HG03108 (cell line): Measurements from ENCODE around the gene SORD.
A peak's percentile ranks its signal among the peaks of the same experiment; 100 is the strongest.
"Not testable (repeated sequence)": the region's sequence is repeated elsewhere in the genome, so short reads cannot be mapped to it uniquely, and the experiment has no call there.

Experiments
- ATAC-seq: cut with Tn5 transposase; IDR thresholded peaks from one replicate; pipeline ENCODE4 v1.9.1; 2021; ENCODE audit warnings: moderate library complexity; ENCODE audit not compliant: unreplicated experiment

SORD gene

DNA sequence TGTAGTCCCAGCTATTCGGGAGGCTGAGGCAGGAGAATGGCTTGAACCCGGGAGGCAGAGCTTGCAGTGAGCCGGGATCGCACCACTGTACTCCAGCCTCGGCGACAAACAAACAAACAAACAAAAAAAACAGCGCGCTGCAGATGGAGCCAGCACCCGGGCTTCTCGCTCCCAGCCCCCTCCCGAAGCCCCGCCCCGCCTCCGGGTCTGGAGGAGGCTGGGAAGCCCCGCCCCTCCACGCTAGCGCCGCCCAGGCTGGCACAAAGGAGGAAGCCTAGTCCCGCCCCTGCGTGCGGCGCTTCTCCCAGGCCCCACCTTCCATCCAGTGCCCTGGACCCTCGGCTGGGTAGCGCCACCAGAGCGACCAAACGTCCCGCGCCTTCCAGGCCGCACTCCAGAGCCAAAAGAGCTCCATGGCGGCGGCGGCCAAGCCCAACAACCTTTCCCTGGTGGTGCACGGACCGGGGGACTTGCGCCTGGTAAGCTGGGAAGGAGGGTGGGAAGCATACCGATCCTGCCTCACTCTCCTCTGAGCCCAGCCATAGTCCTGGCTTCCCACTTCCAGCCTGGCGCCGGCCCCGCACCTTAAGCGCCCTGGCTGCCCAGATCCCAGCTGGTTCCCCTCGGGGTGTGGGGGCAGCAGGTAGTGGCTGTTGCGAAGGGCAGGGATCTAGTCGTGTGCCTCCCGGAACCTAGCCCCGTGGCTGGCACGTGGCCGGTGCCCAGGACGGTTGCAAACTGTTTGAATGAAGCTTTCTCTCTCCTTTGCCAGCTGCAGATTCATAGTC lies at the start of gene SORD:
TSS of gene SORD (plus strand) at position 325 of the 788 bp plus-strand sequence. CDS start at position 414, 89 bp downstream.
- ATAC-seq: peak; percentile 97

- ATAC-seq: not testable (repeated sequence)
Observed at GRCh38 chr15:44976183-44976582, 46.8 kb upstream of the SORD start.

DNA sequence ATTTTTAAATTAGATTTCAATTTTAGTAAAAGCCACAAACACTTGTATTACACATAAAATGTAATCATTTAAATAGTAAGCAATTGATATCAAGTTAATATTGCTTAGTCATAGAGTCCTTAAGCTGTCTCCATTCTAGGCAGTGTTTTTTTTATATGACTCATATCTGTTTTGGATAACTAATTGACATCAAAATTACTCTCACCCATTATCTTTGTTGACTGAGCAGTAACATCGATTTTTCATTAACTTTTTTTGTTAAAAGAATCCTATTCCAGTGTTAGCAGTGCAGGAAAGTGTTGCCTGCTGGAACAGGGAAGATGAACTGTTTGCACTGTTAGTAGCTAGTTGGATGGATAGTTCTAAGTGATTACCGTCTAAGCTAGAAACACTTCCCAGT lies 45.2 kb upstream of the SORD start:
- ATAC-seq: not testable (repeated sequence)

DNA sequence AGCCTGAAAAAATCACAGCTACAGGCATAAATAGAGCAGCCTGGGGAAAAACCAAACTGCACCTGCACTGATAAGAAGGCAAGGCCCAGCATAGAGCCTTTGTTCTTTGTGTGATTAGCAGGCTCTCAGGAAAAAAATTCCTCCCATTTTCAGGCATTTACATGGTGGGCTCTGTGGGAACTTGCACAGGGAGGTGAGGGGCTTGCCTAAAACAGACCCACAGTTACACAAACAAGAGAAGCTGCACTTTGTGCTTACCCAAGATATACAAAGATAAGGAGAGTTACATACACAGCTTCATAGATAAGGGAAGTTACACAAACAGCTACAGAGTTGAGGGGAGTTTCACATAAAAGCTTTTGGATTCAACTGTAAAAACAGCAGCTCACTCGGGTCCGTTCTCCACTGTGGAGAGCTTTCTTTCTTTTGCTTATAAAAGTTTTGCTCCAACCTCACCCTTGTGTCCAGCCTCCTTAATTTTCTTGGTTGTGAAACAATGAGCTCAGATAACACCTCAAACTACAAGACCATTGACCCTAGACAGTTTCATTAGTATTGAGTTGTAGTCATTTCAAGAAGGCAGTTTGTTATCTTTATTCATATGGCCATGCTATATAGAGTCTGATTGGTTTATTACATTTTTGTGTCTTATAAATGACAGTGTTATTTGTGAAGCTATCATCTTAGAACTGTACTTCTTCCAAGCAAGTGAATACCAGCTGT lies 43.2 kb upstream of the SORD start:
- ATAC-seq: not testable (repeated sequence)

GRCh38 chr15:44984144-44984543 lies 38.9 kb upstream of the SORD start:
- ATAC-seq: not testable (repeated sequence)

- ATAC-seq: not testable (repeated sequence)
Observed at GRCh38 chr15:44986346-44987055, 36.5 kb upstream of the SORD start.

DNA sequence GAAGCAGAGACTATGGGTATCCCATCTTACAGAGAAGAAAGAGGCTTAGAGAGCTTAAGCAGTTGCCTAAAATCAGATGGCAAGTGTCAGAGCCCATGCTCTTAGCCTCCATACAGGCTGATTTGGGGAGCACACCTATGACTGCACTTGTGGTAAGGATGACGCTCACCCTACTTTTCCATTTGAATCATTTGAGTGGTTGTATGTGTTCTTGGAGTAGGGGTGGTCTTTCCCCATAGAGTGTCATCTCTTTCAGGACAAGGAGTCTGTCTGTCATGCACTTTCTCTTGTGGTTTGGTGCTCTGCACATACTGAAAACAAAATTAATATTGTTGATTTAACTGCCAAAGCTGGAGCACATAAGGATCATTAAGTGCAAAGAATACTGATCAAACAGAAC lies 35.3 kb upstream of the SORD start:
- not testable (repeated sequence) for ATAC-seq

GRCh38 chr15:44988184-44988869 lies 34.7 kb upstream of the SORD start:
- ATAC-seq: not testable (repeated sequence)

- not testable (repeated sequence) for ATAC-seq
Observed at GRCh38 chr15:44988870-44989219, 34.1 kb upstream of the SORD start.

- ATAC-seq: not testable (repeated sequence)
Observed at GRCh38 chr15:44997632-44998031, 25.4 kb upstream of the SORD start.

DNA sequence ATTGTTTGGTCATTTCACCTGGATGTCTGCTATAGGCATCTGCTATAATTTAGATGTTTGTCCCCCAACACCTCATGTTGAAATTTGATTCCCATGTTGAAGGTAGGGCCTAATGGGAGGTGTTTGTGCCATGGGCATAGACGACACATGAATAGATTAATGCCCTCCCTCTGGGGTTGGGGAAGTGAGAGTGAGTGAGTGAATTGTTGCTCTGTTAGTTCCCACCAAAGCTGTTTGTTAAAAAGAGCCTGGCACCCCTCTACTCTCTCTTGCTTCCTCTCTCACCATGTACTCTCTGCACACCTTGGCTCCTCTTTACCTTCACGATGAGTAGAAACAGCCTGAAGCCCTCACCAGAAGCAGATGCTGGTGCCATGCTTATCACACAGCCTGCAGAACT lies 23.9 kb upstream of the SORD start:
- ATAC-seq: no peak

GRCh38 chr15:45001180-45001579 lies 21.8 kb upstream of the SORD start:
- ATAC-seq: not testable (repeated sequence)

DNA sequence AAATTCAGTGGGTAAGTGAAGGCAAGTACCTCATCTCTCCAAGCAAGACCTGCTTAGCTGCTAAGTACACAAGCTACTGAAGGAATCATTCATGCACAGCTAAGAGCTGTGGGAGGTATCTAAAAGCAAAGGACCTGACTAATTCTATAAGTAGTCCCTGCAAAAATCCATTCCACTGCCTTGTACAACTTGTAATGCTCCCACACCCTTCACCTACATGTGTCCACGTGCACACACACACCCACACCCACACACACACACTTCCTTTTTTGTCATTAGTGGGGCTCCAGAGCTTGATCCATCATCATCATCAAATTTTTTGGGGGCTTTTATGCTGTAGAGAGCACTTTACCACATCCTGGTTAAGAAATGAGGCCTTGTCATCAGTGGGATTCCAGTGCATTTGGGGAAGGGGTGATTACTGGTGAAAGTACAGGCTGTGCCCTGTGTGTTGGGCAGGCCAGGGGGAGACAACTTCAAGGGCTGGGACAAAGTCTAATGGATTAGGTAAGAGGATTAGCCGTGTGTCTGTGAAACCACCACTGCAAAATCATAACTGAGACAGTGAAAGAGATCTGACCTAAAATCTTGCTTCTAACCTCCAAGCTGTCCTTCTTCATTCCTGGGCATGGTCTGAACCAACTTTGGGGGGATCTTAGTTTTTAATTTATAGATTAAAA lies 19.1 kb upstream of the SORD start:
- ATAC-seq: not testable (repeated sequence)

DNA sequence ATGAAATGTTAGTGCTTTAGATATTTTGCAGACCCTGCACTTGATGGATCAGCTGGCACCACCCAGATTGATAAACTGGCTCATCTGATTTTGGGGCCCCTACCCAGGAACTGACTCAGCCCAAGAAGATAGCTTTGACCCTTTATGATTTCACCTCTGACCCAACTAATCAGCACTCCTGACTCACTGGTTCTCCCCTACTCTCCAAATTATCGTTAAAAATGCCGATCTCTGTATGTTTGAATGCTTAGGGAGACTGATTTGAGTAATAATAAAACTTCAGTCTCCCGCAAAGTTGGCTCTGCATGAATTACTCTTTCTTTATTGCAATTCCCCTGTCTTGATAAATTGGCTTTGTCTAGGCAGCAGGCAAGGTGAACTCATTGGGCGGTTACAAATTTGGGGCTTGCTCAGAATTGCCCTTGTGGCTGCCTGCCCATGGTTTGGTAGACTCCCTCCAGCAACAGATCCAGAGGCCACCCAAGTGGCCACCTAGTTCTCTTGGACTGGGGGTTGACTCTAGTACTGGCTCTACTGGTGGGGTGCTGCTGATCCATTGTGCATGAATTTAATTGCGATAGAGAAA lies 18.3 kb upstream of the SORD start:
- not testable (repeated sequence) for ATAC-seq

GRCh38 chr15:45009046-45009445 lies 13.9 kb upstream of the SORD start:
- ATAC-seq: no peak

- not testable (repeated sequence) for ATAC-seq
Observed at GRCh38 chr15:45015114-45015513, 7.9 kb upstream of the SORD start.

- ATAC-seq: not testable (repeated sequence)
Observed at GRCh38 chr15:45020222-45020900, 2.6 kb upstream of the SORD start.

DNA sequence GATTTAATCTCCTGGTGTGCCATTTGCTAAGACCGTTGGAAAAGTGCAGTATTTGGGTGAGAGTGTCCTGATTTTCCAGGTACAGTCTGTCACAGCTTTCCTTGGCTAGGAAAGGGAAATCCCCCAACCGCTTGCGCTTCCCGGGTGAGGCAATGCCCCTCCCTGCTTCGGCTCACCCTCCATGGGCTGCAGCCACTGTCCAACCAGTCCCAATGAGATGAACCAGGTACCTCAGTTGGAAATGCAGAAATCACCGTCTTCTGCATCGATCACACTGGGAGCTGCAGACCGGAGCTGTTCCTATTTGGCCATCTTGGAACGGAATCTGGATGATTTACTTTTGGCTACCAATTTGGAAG lies 2.1 kb upstream of the SORD start:
- not testable (repeated sequence) for ATAC-seq

DNA sequence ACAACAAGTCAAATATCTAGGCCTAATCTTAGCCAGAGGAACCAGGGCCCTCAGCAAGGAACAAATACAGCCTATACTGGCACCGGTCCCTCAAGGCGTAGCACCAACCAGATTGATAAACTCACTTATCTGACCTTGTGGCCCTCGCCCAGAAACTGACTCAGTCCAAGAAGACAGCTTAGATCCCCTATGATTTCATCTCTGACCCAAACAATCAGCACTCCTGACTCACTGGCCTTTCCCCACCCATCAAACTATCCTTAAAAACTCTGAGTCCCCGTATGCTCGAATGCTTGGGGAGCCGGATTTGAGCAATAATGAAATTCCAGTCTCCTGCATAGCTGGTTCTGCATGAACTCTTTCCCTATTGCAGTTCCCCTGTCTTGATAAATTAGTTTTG lies 1.6 kb upstream of the SORD start:
- ATAC-seq: no peak
